Activated CD4-positive, alpha-beta T cell treated with anti-CD3 and anti-CD28 coated beads, Interleukin-10, Interleukin-2, amounts not matched to agents 100 ng/mL and 50 ng/mL, durations not matched to agents 16 hours and 8 hours (primary cell): ENCODE data around the gene INSM2.

Source experiments
- DNase-seq: peaks from one replicate; pipeline ENCODE4 v3.0.0-alpha.2; 2020

INSM2 gene, protein sequence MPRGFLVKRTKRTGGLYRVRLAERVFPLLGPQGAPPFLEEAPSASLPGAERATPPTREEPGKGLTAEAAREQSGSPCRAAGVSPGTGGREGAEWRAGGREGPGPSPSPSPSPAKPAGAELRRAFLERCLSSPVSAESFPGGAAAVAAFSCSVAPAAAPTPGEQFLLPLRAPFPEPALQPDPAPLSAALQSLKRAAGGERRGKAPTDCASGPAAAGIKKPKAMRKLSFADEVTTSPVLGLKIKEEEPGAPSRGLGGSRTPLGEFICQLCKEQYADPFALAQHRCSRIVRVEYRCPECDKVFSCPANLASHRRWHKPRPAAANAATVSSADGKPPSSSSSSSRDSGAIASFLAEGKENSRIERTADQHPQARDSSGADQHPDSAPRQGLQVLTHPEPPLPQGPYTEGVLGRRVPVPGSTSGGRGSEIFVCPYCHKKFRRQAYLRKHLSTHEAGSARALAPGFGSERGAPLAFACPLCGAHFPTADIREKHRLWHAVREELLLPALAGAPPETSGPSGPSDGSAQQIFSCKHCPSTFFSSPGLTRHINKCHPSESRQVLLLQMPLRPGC

GRCh38 chr14:35533357-35534207 is at the start of gene INSM2:
TSS of gene INSM2 (plus strand) at chr14:35534164. CDS start at chr14:35534253, 89 bp downstream.
- peak; percentile 84 for DNase-seq

- DNase-seq, result no peak
Observed at GRCh38 chr14:35492569-35493014, 41.4 kb upstream of the INSM2 start.

DNA sequence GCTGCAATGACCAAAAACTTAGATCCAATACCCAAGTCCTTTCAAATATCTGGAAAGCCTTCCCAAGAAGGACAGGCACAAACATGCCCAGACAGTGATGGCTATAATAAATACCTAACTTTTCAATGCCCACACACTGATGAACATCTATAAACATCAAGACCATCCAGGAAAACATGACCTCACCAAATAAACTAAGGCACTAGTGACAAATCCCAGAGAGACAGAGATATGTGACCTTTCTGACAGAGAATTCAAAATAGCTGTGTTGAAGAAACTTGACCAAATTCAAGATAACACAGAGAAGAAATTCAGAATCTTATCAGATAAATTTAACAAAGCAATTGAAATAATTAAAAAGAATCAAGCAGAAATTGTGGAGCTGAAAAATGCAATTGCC is 38.7 kb upstream of the INSM2 start:
- no peak for DNase-seq

DNA sequence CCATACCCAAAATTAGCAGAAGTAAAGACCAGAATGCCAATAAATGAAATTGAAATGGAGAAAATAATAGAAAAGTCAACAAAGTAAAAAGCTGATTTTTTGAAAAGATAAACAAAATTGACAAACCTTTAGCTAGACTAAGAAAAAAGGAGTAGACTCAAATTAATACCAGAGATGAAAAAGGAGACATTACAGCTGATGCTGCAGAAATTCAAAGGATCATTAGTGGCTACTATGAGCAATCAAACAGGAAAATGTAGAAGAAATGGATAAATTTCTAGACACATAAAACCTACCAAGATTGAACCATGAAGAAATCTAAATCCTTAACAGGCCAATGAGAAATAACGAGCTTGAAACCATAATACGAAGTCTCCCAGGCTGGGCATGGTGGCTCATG is 34.8 kb upstream of the INSM2 start:
- no peak for DNase-seq

GRCh38 chr14:35503646-35504045 is 30.3 kb upstream of the INSM2 start:
- no peak for DNase-seq

DNA sequence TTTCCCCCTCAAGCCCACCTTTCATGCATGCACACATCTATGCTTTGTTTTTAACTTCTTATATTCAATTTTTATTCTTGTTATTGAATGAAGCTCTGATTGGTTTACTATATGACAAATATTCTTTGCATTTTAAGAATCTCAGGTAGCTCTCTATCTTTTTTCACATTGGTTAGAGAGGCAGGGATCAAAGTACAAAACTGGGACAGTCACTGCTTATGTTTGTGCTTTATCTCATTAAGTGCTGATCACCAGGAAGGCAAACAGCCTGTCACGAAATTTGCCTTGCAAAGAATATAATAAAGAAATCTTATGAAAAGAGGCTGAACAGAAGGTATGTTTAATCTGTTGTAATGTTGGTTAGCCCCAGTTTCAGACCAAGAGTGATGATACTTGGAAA is 29.7 kb upstream of the INSM2 start:
- DNase-seq, result no peak

DNA sequence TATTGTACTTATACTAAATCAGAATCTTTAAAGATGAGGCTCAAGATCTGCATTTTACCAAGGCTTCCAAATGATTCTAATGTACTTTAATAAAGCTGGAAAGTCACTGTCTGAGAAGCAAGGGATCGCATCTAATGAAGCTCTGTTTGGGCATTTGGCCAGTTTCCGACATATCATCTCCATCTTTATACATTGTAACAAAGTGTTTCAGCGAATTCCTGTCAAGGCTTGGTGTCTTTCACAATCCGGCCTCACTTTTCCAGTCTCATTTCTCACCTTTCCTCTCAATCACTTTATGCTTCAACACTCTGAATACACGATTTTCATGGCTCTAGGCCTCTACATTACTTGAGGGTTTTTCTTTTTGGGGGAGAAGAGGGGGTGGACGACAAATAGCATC is 27.5 kb upstream of the INSM2 start:
- no peak for DNase-seq

DNA sequence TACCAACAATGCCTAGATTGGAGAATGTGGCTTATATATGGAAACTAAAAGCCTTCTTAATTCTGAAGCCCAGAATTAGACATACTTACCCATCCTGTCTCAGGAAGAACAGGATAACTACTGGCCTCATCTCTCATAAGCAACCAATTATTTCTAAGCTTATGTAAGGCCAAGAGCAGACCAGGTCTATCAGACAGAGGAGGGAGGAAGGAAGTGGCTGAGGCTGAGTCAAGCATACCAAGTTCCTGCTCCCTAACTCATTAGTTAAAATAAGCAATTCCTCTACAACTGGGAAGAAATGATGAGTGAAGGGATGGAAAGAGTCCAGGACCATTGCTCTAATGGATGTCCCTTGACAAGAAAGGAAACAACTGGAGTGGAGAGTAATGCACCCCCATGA is 27.0 kb upstream of the INSM2 start:
- DNase-seq, result no peak

DNA sequence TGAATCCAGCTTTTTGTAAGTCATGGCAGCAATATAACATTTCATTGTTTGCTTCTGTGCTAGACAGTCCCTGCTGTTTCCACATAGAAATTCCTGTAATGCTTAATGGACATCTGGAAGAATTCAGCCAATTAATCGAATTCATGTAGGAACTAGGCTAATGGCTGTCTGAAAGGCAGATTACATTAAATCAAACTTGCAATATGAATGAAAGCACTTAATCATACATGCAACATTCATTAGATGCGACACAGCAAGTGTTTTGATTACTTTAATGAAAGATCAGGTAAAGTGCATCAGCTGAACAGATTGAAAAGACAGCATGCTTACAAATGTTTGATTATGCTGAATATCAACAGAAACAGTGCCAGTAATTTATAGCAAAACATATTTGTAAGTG is 24.1 kb upstream of the INSM2 start:
- DNase-seq, result no peak

- no peak for DNase-seq
Observed at GRCh38 chr14:35512765-35513164, 21.2 kb upstream of the INSM2 start.

- DNase-seq, result no peak
Observed at GRCh38 chr14:35515916-35516315, 18.0 kb upstream of the INSM2 start.

DNA sequence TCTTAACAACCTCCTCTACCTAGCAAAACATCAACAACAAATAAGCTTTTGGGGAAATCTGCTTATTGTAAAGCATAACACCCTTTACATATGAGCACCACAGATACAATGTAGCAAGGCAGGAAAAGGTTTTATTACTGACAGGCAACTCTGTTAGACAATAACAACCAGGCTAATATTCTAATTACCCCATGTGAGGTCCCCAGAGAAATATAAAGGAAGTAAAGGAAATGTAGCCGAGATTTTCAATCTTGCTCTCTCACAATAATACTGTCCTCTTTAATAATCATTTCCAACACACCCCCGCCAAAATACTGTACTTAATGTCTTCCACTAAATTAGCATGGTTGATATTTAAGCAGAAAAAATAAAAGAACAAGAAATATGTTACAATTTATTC is 14.0 kb upstream of the INSM2 start:
- no peak for DNase-seq

DNA sequence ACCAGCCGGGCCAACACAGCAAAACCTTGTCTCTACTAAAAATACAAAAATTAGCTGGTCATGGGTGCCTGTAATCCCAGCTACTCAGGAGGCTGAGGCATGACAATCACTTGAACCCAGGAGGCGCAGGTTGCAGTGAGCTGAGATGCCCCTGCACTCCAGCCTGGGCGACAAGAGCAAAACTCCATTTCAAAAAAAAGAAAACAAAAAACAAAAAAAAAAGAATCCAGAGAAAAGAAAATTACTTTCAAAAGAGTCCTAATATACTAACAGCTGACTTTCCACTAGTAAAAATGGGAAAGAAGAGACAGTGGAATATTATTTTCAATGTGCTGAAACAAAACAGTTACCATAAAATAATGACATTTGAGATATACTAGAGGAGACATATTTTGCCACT is 8.3 kb upstream of the INSM2 start:
- DNase-seq, result no peak

GRCh38 chr14:35526962-35527361 is 7.0 kb upstream of the INSM2 start:
- no peak for DNase-seq

DNA sequence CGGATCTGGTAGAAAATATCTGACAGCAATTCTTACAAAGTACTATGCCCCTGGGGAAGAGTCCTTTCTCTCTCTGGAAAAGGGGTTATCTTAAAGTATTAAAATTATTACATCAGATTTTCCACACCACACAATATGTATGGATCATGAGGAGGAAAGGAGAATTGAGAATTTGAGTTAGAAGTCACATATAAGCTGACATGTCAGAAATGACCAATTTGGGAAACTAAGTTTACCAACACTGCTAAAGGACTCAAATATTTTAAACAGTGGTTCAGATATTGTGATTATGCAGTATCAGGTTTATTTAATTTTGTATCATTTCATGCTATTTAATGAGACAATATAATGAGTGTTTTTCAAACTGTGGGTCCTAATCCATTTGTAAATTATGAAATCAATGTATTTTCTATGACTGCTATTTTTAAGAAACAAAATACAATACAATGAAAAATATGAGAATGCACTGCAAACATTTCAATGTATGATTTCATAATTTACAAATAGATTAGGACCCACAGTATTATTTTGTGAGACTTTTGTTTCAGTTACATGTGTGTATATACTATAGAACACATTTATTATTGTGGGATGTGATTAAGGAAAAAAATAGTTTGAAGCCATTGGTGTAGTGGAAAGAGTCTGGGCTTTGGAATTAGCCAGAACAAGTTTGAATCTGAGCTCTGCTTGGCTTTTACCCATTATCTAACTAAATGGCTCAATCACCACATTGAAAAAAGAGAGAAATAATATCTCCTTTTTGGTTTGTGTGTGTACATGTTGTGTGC is 1.8 kb upstream of the INSM2 start:
- DNase-seq, result no peak

GRCh38 chr14:35532783-35533356 is 1.1 kb upstream of the INSM2 start:
- DNase-seq, result no peak

- peak; percentile 7 for DNase-seq
Observed at GRCh38 chr14:35534208-35534872, 376 bp downstream of the INSM2 start.

DNA sequence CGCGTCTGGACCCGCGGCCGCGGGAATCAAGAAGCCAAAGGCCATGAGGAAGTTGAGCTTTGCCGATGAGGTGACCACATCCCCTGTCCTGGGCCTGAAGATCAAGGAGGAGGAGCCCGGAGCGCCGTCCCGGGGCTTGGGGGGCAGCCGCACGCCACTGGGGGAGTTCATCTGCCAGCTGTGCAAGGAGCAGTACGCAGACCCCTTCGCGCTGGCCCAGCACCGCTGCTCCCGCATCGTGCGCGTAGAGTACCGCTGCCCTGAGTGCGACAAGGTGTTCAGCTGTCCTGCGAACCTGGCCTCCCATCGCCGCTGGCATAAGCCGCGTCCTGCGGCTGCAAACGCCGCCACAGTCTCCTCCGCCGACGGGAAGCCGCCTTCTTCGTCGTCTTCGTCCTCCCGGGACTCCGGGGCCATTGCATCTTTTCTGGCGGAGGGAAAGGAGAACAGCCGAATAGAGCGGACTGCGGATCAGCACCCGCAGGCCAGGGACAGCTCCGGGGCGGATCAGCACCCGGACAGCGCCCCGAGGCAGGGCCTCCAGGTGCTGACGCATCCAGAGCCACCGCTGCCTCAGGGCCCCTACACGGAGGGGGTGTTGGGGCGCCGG is 1.0 kb downstream of the INSM2 start:
- peak; percentile 64 for DNase-seq

- no peak for DNase-seq
Observed at GRCh38 chr14:35535483-35536112, 1.6 kb downstream of the INSM2 start.

- DNase-seq, result no peak
Observed at GRCh38 chr14:35539969-35540368, 6.0 kb downstream of the INSM2 start.

GRCh38 chr14:35543006-35543405 is 9.0 kb downstream of the INSM2 start:
- DNase-seq, result no peak
